PC-9 (cell line): ENCODE measurements around the gene CXCR6.

ENCODE experiments used
- EZH2 ChIP-seq: fragments of 200-600 bp; sonication (generic); IDR thresholded peaks from 2 replicates; pipeline ENCODE4 v1.8.0; 2017; ENCODE audit warnings: antibody characterized with exemption, low read depth
- TF ChIP-seq, protein P1 (sequence below): fragments of 200-600 bp; sonication (generic); conservative IDR thresholded peaks from 2 replicates; pipeline ENCODE4 v1.6.1; 2017; ENCODE audit warnings: mixed run types, antibody characterized with exemption, mild to moderate bottlenecking, moderate library complexity

DNA sequence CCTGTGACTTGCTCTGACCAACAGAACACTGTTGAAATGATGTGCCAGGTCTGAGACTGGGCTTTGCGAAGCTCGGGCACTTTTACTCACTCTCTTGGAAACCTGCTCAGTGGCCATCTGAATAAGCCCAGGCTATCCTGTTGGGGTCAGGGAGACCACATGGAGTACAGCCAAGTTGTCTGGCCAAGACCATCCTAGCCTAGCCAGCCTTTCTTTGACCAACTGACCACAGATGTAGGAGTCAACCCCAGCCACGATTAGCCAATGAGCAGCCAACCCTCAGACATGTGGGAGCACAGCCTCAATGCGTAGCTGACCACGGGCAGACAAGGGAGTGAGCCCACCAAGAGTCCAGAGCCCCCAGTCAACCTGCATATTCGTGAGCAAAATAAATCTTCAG lies 30.8 kb upstream of the CXCR6 start:
- TF ChIP-seq, protein P1, sequence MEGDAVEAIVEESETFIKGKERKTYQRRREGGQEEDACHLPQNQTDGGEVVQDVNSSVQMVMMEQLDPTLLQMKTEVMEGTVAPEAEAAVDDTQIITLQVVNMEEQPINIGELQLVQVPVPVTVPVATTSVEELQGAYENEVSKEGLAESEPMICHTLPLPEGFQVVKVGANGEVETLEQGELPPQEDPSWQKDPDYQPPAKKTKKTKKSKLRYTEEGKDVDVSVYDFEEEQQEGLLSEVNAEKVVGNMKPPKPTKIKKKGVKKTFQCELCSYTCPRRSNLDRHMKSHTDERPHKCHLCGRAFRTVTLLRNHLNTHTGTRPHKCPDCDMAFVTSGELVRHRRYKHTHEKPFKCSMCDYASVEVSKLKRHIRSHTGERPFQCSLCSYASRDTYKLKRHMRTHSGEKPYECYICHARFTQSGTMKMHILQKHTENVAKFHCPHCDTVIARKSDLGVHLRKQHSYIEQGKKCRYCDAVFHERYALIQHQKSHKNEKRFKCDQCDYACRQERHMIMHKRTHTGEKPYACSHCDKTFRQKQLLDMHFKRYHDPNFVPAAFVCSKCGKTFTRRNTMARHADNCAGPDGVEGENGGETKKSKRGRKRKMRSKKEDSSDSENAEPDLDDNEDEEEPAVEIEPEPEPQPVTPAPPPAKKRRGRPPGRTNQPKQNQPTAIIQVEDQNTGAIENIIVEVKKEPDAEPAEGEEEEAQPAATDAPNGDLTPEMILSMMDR: no peak
- TF ChIP-seq EZH2: no peak
